CD4-positive, alpha-beta T cell treated with Interleukin-12 subunit alpha and Interleukin-12 subunit beta, for 1 hour (primary cell): ENCODE data around the gene ITGA8.
"Not testable (repeated sequence)": the region's sequence is repeated elsewhere in the genome, so short reads cannot be mapped to it uniquely, and the experiment has no call there.

ENCODE experiments used
- DNase-seq: peaks from one replicate; pipeline ENCODE4 v3.0.0-alpha.2; 2020

Gene ITGA8

GRCh38 chr10:15487376-15487775 is 232.3 kb downstream of the ITGA8 start:
- DNase-seq = no peak

DNA sequence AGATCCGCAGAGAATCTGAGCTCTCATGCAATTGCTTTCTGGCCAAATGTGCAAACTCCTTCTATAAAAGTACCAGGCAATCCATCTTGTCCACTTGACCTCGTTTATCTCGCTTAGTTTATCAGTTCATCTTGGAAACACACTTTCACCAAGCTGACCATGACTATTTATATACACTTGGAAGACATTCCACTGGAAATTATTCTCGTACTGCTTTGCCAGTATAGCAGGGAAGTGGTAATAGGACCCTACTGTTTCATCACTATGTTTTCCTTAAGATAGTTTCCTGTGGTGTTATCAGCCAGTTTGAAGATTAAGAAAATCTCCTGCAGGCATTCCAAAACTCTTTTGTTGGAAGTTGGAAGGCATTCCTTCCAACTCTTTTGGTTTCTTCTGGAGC is 233.3 kb downstream of the ITGA8 start:
- no peak for DNase-seq

DNA sequence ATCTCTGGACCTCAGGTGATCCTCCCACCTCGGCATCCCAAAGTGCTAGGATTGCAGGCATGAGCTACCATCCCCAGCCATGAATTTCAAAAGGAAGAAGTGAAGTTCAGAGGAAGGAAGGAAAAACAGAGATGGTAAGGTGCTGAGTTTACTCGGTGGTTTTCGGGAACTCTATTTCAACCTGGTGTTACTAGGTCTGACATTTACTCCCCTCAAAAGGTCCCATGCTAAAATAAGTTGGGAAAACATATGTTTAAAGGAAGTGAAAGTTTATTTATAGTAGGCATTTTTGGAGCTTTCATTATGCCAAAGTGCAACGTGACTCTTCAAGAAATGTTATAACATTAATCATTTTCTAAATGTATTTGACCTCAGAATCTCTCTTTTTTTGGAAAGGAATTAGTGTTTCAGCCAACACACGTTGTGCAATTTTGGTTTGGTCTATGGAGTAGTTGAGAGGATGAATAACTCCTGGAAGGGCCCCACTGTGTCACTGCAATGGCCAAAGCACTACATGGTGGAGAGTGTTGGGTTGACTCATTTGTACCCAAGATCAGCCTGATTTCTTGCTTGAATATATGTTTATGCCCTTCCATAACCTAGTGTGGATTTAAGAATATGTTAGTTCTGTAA is 233.9 kb downstream of the ITGA8 start:
- no peak for DNase-seq

- no peak for DNase-seq
These were observed 234.7 kb downstream of the ITGA8 start for GRCh38 chr10:15485027-15485426.

DNA sequence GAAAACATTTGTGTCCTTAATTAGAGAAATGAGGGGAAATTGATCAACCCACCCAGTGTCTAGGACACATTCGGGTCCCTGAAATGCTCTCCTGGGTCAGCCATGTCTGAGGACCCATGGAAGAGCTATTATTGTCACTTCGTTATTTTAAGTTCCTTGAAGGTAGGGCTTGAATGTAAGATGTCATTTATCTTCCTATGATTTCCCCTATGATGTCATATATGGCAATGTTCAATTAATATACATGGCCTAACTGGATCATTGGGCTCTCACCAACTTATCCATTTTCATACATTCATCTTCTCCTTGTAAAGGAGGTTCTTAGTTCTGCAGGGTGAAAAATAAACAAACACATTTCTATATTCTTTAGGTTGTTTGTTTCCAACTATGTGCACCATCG is 235.6 kb downstream of the ITGA8 start:
- no peak for DNase-seq

DNA sequence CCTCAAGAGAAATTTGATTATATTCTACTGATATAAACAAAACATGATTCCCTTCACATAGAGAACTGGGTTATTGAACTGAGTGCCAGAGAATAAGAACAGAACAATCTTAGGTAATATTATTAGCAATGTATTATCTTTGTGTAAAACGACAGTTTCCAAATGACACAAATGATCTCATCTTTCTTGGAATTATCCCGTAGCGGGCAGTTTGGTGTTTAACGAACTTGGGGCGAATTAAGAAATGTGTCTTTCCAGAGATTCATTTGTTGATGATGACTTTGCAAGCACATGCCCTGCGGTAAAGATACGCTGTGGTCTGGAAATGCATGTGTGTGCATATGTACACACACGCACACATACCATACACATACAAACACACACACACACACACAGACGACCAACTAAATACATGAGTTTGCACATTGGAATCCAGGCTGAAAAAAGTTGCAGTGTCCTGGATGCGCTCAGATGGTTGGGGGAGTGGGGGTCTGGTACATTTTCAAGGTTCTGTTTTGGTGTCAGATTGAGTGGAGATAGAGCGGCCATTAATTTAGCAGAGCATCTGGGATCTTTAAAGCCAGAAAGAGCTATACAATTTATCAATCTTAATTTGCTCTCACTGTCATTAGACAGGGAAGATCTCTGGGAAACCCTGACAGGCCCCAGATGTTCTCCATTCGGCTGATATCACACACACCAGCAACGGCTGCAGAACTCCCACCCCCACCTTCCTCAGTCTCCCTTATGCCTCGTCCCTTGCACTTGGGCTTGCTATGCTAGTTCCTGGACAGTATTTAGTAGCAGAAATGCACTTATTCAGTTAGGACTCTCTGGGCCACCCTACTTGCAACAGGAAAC is 236.3 kb downstream of the ITGA8 start:
- no peak for DNase-seq

GRCh38 chr10:15482156-15482555 is 237.6 kb downstream of the ITGA8 start:
- no peak for DNase-seq

GRCh38 chr10:15478950-15479349 is 240.8 kb downstream of the ITGA8 start:
- DNase-seq = no peak

- no peak for DNase-seq
These were observed 241.3 kb downstream of the ITGA8 start for GRCh38 chr10:15478429-15478828.

DNA sequence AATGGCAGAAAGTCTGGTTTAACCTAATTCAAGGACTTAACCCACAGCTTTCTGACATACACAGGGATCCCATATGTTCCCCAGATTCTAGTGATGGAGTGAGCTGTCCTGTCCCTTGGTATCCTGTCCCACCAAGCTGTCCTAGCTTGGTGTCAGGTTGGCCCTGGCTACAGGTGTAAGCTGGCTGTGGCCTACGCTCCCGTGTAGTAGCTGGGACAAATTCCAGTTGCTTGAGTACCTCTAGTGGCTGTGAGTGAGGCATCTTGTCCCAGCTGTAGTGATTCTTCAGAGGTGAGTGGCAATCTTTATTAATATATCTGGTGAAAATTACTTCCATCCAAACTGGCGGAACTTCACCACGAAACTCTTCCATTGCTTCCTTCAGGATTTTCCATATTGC is 243.4 kb downstream of the ITGA8 start:
- no peak for DNase-seq

- DNase-seq = not testable (repeated sequence)
These were observed 244.3 kb downstream of the ITGA8 start for GRCh38 chr10:15475439-15475838.

DNA sequence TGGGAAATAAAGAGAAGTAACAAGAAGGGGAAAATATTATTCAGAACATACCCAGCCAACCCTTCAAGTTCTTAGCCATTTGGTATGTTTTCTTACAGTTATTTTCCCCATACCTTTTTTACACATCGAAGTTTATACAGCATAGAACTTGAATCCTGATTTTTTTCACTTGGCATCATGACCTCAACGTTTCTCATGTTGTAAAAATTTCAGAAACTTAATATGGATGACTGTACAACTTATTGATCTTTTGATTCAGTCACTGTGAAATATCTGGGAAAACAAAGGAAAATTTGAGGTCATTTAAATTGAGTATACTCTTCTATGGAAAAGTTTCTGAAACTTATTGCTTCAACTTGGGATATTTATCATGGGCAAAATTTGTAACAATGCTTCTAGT is 245.1 kb downstream of the ITGA8 start:
- DNase-seq = no peak

GRCh38 chr10:15473396-15473767 is 246.3 kb downstream of the ITGA8 start:
- DNase-seq = no peak

DNA sequence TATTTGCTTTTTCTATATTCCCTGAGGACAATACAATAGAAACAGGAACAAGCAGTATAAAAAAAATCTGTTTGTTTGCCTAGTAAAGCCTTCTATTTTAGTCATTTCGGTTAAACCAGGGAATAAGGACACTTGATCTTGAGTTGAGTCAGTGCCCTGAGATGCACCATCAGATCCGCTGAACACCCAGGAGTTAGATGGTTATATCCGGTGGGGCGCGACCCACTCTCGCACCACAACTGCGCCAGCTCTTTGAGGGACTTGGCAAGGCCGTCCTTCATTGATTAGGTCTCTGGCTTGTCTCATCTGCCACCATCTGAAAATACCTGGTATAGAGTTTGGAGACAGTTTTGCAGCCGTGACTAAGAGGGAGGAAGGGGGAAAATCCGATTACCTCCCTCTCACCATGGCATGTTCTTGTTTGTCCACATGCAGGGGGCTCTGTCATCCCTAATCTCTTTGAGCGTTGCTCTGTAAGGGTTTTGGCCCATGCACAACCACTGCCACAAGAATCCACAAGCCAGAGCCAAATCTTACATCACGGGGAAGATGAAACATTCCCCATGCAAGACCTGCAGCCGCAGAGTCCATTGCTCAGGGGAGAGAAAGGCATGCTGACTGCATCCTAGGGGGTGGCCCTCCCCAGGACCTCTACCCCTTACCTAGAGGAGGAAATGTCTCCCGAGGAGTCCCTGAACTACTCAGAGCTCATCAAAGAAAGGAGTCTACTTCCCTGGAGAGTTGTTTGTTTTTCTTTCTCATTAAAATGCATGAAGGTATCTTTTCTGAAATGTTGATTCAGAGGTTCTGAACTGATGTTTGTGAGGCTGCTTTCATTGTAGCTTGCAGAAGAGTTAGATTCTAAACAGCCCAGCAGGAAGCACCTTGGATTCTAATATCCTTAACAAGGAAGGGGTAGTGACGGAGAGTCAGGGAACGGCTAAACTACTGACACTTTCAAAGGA is 247.0 kb downstream of the ITGA8 start:
- DNase-seq = no peak

DNA sequence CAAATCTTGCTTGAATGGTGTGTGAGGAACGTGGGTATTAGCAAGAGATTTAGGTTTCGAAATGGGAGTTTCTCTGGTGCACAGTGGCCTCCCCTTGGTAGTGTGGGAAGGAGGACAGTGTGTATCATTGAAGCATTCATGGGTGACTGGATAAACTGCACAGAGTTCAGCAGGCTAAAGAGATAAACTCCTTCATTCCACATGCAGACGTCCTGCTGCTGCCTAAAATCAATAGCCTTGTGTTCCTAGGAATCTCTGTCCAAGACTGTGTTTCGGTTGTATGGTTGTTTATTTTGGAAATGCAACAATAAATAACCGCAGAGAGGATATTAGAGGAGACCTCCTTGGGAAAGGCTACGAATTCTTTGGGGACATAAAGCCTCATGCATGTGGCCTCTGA is 247.7 kb downstream of the ITGA8 start:
- no peak for DNase-seq

DNA sequence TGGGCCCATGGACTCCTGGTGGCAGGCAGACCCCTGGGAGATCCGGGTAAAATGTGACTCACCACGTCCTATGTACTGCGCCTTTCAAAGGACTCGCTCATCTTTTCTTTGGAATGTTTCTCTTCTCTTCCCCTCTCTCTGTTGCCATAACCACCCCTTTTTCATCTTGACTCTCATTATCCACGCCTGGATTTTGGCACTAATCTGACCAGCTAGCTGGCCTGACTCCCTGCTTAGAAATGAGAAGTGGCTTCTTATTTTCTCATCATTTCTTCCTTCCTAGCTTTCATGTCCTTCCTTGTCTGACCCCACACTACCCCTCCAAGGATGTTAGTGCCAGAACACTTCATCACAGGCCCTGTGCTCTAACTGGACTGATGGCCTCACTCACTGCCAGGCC is 250.6 kb downstream of the ITGA8 start:
- no peak for DNase-seq

- no peak for DNase-seq
These were observed 255.3 kb downstream of the ITGA8 start for GRCh38 chr10:15464381-15464780.
